Stimulated activated naive CD8-positive, alpha-beta T cell treated with anti-CD3 and anti-CD28 coated beads, Interleukin-15, Interleukin-2, amounts not matched to agents 100 ng/mL and 50 ng/mL, for 24 hours (primary cell): Measurements from ENCODE around the gene NCDN.

Experiments
- H3K27ac Mint-ChIP-seq: one replicate; pipeline ENCODE4 v1.8.0; 2021; ENCODE audit warnings: mild to moderate bottlenecking, mixed read lengths
- H3K27me3 Mint-ChIP-seq: one replicate; pipeline ENCODE4 v1.8.0; 2021; ENCODE audit warnings: mixed read lengths
- H3K36me3 Mint-ChIP-seq: one replicate; pipeline ENCODE4 v1.8.0; 2021; ENCODE audit warnings: low read depth, mixed read lengths
- H3K4me1 Mint-ChIP-seq: one replicate; pipeline ENCODE4 v1.8.0; 2021; ENCODE audit warnings: low read depth, mixed read lengths
- H3K4me3 Mint-ChIP-seq: one replicate; pipeline ENCODE4 v1.8.0; 2021; ENCODE audit warnings: mild to moderate bottlenecking, mixed read lengths
- H3K9me3 Mint-ChIP-seq: one replicate; pipeline ENCODE4 v1.8.0; 2021; ENCODE audit warnings: mixed read lengths

Gene NCDN

GRCh38 chr1:35588197-35588910 is 30.8 kb downstream of the NCDN start:
- H3K36me3 Mint-ChIP-seq = no peaks in the 10 kb centered on the region
- H3K4me3 Mint-ChIP-seq = no peak overlapping the region
- no peak overlapping the region for H3K27ac Mint-ChIP-seq
- H3K27me3 Mint-ChIP-seq = no peaks in the 10 kb centered on the region
- H3K4me1 Mint-ChIP-seq = peaks cover 7% of the 10 kb centered on the region
- H3K9me3 Mint-ChIP-seq = no peaks in the 10 kb centered on the region

- H3K27ac Mint-ChIP-seq = no peak overlapping the region
- peaks cover 14% of the 10 kb centered on the region for H3K4me1 Mint-ChIP-seq
- H3K4me3 Mint-ChIP-seq = no peak overlapping the region
- H3K9me3 Mint-ChIP-seq = no peaks in the 10 kb centered on the region
- no peaks in the 10 kb centered on the region for H3K36me3 Mint-ChIP-seq
- no peaks in the 10 kb centered on the region for H3K27me3 Mint-ChIP-seq
Measured at GRCh38 chr1:35589516-35590427, 32.2 kb downstream of the NCDN start.

GRCh38 chr1:35590476-35591040 is 33.0 kb downstream of the NCDN start:
- Mint-ChIP-seq H3K27ac (no peak overlapping the region), H3K4me3 (no peak overlapping the region), H3K9me3 (no peaks in the 10 kb centered on the region), H3K4me1 (peaks cover 14% of the 10 kb centered on the region), H3K27me3 (no peaks in the 10 kb centered on the region), H3K36me3 (peaks cover under 1% of the 10 kb centered on the region)

DNA sequence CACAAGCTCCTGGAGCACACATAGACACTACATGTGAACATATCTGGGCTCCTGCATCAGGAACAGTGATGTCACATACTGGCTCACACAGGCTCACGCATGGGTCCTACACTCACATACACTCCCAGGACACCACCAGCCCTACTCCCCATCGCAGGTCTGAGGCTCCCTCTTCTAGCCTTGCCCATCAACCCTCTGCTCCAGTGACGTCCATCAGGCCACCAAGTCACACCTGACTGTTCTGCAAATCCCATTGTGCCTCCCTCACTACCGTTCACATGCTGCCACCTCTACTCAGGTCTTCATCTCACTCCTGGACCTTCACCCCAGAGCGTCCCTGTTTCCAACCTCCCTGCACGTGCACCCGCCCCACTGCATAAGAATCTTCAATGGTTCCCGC is 33.6 kb downstream of the NCDN start:
- Mint-ChIP-seq H3K27ac (no peak overlapping the region), H3K4me3 (no peak overlapping the region)

GRCh38 chr1:35592991-35593769 is 35.6 kb downstream of the NCDN start:
- Mint-ChIP-seq H3K4me3 (no peak overlapping the region), H3K27me3 (no peaks in the 10 kb centered on the region), H3K4me1 (peaks cover 14% of the 10 kb centered on the region), H3K27ac (peak overlapping the region; percentile 24), H3K9me3 (no peaks in the 10 kb centered on the region), H3K36me3 (peaks cover 9% of the 10 kb centered on the region)

More for the DNA sequence above, 33.6 kb downstream of the NCDN start:
- H3K27me3 Mint-ChIP-seq = no peaks in the 10 kb centered on the region
- H3K4me1 Mint-ChIP-seq = peaks cover 14% of the 10 kb centered on the region
- H3K36me3 Mint-ChIP-seq = peaks cover 7% of the 10 kb centered on the region
- H3K9me3 Mint-ChIP-seq = no peaks in the 10 kb centered on the region

DNA sequence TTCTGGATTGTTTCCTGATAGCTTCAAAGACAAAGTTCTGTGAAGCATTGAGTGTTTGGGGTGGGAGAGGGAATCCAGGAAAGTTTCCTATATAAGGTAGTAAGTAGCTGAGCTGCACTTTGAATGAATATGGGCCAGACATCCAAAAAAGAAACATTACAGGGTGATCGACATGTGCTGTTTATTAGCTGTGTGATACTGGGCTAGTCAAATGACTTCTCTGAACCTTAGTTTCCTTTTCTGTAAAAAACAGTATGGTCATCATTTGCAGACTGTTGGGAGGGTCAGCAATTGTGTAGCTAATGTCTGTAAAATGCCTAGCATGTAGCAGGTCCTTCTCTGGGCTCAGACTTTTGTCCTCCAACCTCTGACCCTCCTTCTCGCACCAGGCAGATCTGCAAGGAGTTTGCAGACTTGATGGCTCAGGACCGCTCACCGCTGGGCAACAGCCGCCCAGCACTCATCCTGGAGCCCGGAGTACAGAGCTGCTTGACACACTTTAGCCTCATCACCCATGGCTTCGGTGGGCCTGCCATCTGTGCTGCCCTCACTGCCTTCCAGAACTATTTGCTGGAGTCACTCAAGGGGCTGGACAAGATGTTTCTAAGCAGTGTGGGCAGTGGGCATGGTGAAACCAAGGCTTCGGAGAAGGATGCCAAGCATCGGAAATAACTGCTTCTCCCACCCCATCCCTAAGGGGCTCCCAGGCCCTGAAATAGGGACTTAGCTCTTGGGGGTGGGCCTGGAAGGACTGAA is 36.6 kb downstream of the NCDN start:
- Mint-ChIP-seq H3K4me1 (peaks cover 14% of the 10 kb centered on the region), H3K9me3 (no peaks in the 10 kb centered on the region), H3K36me3 (peaks cover 16% of the 10 kb centered on the region), H3K27me3 (no peaks in the 10 kb centered on the region), H3K27ac (no peak overlapping the region), H3K4me3 (no peak overlapping the region)

- Mint-ChIP-seq H3K4me1 (peaks cover 14% of the 10 kb centered on the region), H3K27ac (no peak overlapping the region), H3K27me3 (no peaks in the 10 kb centered on the region), H3K36me3 (peaks cover 25% of the 10 kb centered on the region), H3K9me3 (no peaks in the 10 kb centered on the region), H3K4me3 (no peak overlapping the region)
Measured at GRCh38 chr1:35595684-35596083, 38.1 kb downstream of the NCDN start.

DNA sequence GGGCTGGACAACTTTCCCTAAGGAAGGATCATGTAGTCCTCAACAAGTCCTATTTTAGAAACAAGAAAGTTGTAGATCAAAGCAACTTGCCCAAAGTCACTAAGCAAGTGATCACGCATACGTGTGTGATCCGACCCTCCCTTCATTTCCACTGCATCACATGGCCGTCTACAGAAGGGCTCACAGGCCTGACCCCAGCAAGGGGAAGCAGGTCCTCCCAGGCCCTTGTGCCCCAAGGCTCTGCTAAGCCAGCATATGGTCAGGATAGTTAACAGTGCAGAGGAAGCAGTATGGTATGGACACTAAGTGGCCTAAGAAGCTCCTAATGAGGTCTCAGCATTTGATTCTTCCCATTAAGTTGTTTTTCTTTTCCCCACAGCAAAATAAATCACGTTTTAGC is 40.3 kb downstream of the NCDN start:
- Mint-ChIP-seq H3K4me1 (peaks cover 12% of the 10 kb centered on the region), H3K27ac (no peak overlapping the region), H3K36me3 (peaks cover 37% of the 10 kb centered on the region), H3K27me3 (no peaks in the 10 kb centered on the region), H3K9me3 (no peaks in the 10 kb centered on the region), H3K4me3 (no peak overlapping the region)

GRCh38 chr1:35598895-35599294 is 41.3 kb downstream of the NCDN start:
- no peaks in the 10 kb centered on the region for H3K9me3 Mint-ChIP-seq
- peaks cover 47% of the 10 kb centered on the region for H3K36me3 Mint-ChIP-seq
- no peak overlapping the region for H3K27ac Mint-ChIP-seq
- peaks cover 2% of the 10 kb centered on the region for H3K4me1 Mint-ChIP-seq
- no peak overlapping the region for H3K4me3 Mint-ChIP-seq
- H3K27me3 Mint-ChIP-seq = no peaks in the 10 kb centered on the region

GRCh38 chr1:35599411-35599810 is 41.8 kb downstream of the NCDN start:
- peaks cover 52% of the 10 kb centered on the region for H3K36me3 Mint-ChIP-seq
- no peak overlapping the region for H3K27ac Mint-ChIP-seq
- H3K27me3 Mint-ChIP-seq = no peaks in the 10 kb centered on the region
- H3K4me1 Mint-ChIP-seq = no peaks in the 10 kb centered on the region
- H3K9me3 Mint-ChIP-seq = no peaks in the 10 kb centered on the region
- no peak overlapping the region for H3K4me3 Mint-ChIP-seq

DNA sequence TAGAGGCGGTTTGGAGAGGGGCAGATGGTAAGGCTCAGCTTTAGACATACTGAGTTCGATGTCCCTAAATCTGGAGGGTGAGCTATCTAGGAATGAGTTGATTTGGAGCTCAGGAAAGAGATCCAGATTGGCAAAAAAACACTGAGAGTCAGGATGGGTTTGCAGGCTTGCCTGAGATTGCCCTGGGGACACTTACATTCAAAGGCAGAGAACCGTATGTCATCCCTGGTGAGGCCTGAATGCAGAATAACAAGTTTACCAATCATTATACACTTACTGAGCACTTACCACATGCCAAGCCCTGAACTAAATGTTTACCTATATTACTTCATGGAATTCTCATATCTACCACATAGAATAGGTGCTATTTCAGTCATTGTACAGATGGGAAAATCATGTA is 43.0 kb downstream of the NCDN start:
- Mint-ChIP-seq H3K27me3 (no peaks in the 10 kb centered on the region), H3K4me3 (no peak overlapping the region), H3K27ac (no peak overlapping the region), H3K9me3 (no peaks in the 10 kb centered on the region), H3K4me1 (no peaks in the 10 kb centered on the region), H3K36me3 (peaks cover 58% of the 10 kb centered on the region)

GRCh38 chr1:35603468-35603867 is 45.9 kb downstream of the NCDN start:
- no peaks in the 10 kb centered on the region for H3K9me3 Mint-ChIP-seq
- no peak overlapping the region for H3K4me3 Mint-ChIP-seq
- H3K4me1 Mint-ChIP-seq = peaks cover 10% of the 10 kb centered on the region
- H3K27ac Mint-ChIP-seq = no peak overlapping the region
- H3K36me3 Mint-ChIP-seq = peaks cover 70% of the 10 kb centered on the region
- H3K27me3 Mint-ChIP-seq = no peaks in the 10 kb centered on the region

- peaks cover 10% of the 10 kb centered on the region for H3K4me1 Mint-ChIP-seq
- no peaks in the 10 kb centered on the region for H3K27me3 Mint-ChIP-seq
- no peaks in the 10 kb centered on the region for H3K9me3 Mint-ChIP-seq
- no peak overlapping the region for H3K4me3 Mint-ChIP-seq
- H3K36me3 Mint-ChIP-seq = peaks cover 71% of the 10 kb centered on the region
- H3K27ac Mint-ChIP-seq = no peak overlapping the region
Measured at GRCh38 chr1:35603941-35604340, 46.3 kb downstream of the NCDN start.
